SK-N-SH treated with all-trans-retinoic acid at 6 μM for 48 hours (cell line): Measurements from ENCODE around the gene GALNTL6.

Experiments
- ARNTL ChIP-seq: fragments of 450-650 bp; formaldehyde crosslinking; IDR thresholded peaks from 2 replicates; pipeline ENCODE4 v1.5.0; 2020; ENCODE audit warnings: low read depth, mild to moderate bottlenecking, moderate library complexity, borderline replicate concordance
- BACH2 ChIP-seq: fragments of 250-450 bp; sonication (Bioruptor Pico); IDR thresholded peaks from 2 replicates; pipeline ENCODE4 v1.9.0; 2021; ENCODE audit warnings: mild to moderate bottlenecking, borderline replicate concordance
- GLIS3 ChIP-seq: fragments of 250-450 bp; sonication (Bioruptor Pico); IDR thresholded peaks from 2 replicates; pipeline ENCODE4 v1.5.0; 2020; ENCODE audit warnings: mild to moderate bottlenecking, moderate library complexity
- ISL1 ChIP-seq: fragments of 250-450 bp; sonication (Bioruptor Pico); IDR thresholded peaks from 2 replicates; pipeline ENCODE4 v2.1.2; 2022; ENCODE audit warnings: mild to moderate bottlenecking, moderate library complexity
- PATZ1 ChIP-seq: fragments of 250-450 bp; sonication (Bioruptor Pico); IDR thresholded peaks from 2 replicates; pipeline ENCODE4 v1.8.0; 2020; ENCODE audit warnings: mild to moderate bottlenecking, moderate library complexity, borderline replicate concordance
- POU6F1 ChIP-seq: fragments of 250-450 bp; sonication (Bioruptor Pico); IDR thresholded peaks from 2 replicates; pipeline ENCODE4 v1.8.0; 2021; ENCODE audit warnings: low read depth, mild to moderate bottlenecking, moderate library complexity, borderline replicate concordance
- RARB ChIP-seq: fragments of 250-450 bp; sonication (Bioruptor Pico); IDR thresholded peaks from 2 replicates; pipeline ENCODE4 v1.8.0; 2021; ENCODE audit warnings: mild to moderate bottlenecking, moderate library complexity
- SNAI2 ChIP-seq: fragments of 250-450 bp; sonication (Bioruptor Pico); IDR thresholded peaks from 2 replicates; pipeline ENCODE4 v1.5.0; 2020; ENCODE audit warnings: mild to moderate bottlenecking, moderate library complexity
- TOX ChIP-seq: fragments of 250-450 bp; sonication (Bioruptor Pico); IDR thresholded peaks from 2 replicates; pipeline ENCODE4 v1.8.0; 2021; ENCODE audit warnings: mild to moderate bottlenecking, moderate library complexity, borderline replicate concordance
- ZFP3 ChIP-seq: fragments of 250-450 bp; sonication (Bioruptor Pico); IDR thresholded peaks from 2 replicates; pipeline ENCODE4 v1.5.0; 2020; ENCODE audit warnings: mild to moderate bottlenecking, moderate library complexity
- ZFP30 ChIP-seq: fragments of 450-650 bp; formaldehyde crosslinking; IDR thresholded peaks from 2 replicates; pipeline ENCODE4 v1.5.0; 2022; ENCODE audit warnings: mild to moderate bottlenecking, moderate library complexity
- ZNF565 ChIP-seq: fragments of 450-650 bp; formaldehyde crosslinking; conservative IDR thresholded peaks from 2 replicates; pipeline ENCODE4 v1.5.0; 2020; ENCODE audit warnings: low read depth, mild to moderate bottlenecking, moderate library complexity
- ZNF70 ChIP-seq: fragments of 450-650 bp; formaldehyde crosslinking; IDR thresholded peaks from 2 replicates; pipeline ENCODE4 v1.5.0; 2020; ENCODE audit warnings: mild to moderate bottlenecking, moderate library complexity

DNA sequence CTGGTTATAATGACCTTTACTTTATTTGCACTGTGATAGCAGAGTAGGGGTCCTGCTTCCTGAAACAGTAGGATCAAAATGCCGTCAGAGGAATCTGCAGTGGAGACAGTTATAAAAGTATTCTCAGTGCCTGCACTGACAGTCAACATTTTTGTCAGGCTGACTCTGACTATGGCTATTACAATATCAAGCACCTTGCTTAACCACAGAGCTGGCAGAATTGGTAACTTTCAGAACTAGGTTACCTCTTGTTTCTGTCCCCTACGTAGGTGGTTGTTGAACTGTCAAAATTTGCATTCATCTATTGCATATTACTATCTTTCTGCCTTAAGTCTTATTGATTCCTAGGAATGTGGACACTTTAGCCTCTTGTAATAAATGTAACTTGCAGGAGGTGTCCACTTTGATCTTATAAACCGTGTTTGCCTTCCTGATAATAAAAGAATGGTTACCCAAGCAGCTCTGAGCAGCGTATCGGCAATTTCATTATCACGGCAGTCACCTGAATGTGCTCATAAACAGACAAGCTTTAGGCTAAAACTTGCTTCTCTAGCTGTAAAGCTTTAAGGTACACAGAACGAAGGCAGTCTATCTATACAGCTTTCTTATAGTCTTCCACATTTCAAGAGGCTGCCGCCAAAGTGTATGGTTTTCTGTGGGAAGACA lies 1002.4 kb downstream of the GALNTL6 start:
- no peak for TF ChIP-seq ZFP3
- no peak for TF ChIP-seq ZNF565 (CRISPR knock-in tag)
- TF ChIP-seq GLIS3 (CRISPR knock-in tag), result no peak
- TF ChIP-seq RARB, result no peak
- TF ChIP-seq PATZ1 (CRISPR knock-in tag), result no peak
- no peak for TF ChIP-seq ARNTL (CRISPR knock-in tag)
- no peak for TF ChIP-seq ISL1 (CRISPR knock-in tag)
- no peak for TF ChIP-seq BACH2 (CRISPR knock-in tag)
- TF ChIP-seq POU6F1 (CRISPR knock-in tag), result no peak
- TF ChIP-seq TOX, result no peak
- no peak for TF ChIP-seq SNAI2 (CRISPR knock-in tag)
- no peak for TF ChIP-seq ZFP30 (CRISPR knock-in tag)
- TF ChIP-seq ZNF70 (CRISPR knock-in tag), result no peak
